ENCODE measurements around the gene GAA. TPM values are rescaled to one million over a fixed set of nuclear protein-coding genes. Genes with fewer than 3 reads are reported as not detected.

The GAA gene
- total and polyA plus RNA-seq, 2 of the 13 experiments (the other 11 are each of a cell fraction or from before 2014, with no cell fraction given) = 21.6 to 36.4 TPM

DNA sequence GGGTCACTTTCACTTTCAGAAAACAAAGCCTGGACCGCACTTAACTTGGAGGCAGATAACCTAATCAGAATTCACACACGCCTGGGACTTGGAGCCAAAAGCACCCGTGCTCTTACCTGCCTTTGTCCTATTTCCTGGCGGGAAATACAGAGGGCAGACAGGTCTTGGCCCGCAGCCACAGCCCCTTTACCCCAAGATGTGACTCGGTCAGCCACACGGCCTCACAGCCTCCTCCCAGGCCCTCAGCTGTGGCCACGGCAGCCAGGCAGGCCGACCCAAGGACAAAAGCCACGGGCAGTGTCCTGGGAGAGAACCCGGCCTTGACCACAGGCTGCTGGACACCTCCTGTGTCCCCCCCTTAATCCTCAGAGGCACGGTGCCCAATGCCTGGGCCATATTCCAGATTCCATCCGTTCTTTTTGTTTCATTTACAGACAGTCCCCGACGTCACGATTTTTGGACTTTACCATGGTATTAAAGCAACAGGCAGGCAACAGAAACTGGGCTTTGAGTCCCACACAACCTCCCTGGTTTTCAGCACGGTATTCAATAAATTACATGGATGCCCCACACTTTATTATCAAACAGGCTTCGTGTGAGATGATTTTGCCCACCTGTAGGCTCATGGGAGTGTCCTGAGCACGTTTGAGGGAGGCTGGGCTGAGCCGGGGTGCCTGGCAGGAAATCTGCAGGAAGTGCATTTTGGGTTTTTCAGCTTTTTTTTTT is 30.1 kb upstream of the GAA start (continued):
- TF ChIP-seq, protein P1, sequence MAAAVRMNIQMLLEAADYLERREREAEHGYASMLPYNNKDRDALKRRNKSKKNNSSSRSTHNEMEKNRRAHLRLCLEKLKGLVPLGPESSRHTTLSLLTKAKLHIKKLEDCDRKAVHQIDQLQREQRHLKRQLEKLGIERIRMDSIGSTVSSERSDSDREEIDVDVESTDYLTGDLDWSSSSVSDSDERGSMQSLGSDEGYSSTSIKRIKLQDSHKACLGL (CRISPR knock-in tag; IDR thresholded peaks at IDR 0.05) = no peak
- no peak for TF ChIP-seq SMYD3 (CRISPR knock-in tag; IDR thresholded peaks at IDR 0.05)
- TF ChIP-seq TAF1 (CRISPR knock-in tag; IDR thresholded peaks at IDR 0.05) = peak; percentile 58
- TF ChIP-seq ZNF30 (CRISPR knock-in tag; IDR thresholded peaks at IDR 0.05) = no peak
- TF ChIP-seq, protein P2, sequence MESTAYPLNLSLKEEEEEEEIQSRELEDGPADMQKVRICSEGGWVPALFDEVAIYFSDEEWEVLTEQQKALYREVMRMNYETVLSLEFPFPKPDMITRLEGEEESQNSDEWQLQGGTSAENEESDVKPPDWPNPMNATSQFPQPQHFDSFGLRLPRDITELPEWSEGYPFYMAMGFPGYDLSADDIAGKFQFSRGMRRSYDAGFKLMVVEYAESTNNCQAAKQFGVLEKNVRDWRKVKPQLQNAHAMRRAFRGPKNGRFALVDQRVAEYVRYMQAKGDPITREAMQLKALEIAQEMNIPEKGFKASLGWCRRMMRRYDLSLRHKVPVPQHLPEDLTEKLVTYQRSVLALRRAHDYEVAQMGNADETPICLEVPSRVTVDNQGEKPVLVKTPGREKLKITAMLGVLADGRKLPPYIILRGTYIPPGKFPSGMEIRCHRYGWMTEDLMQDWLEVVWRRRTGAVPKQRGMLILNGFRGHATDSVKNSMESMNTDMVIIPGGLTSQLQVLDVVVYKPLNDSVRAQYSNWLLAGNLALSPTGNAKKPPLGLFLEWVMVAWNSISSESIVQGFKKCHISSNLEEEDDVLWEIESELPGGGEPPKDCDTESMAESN (CRISPR knock-in tag; conservative IDR thresholded peaks at IDR 0.05) = peak; percentile 21; the same call in 1 of the 2 replicates
- no peak for TF ChIP-seq RAD21 (CRISPR knock-in tag; IDR thresholded peaks at IDR 0.05)
- no peak for TF ChIP-seq ARNTL (CRISPR knock-in tag; IDR thresholded peaks at IDR 0.05)
- TF ChIP-seq ZNF343 (CRISPR knock-in tag; IDR thresholded peaks at IDR 0.05) = no peak
- TF ChIP-seq NCOA1 (CRISPR knock-in tag; IDR thresholded peaks at IDR 0.05) = no peak
- TF ChIP-seq, protein P3, sequence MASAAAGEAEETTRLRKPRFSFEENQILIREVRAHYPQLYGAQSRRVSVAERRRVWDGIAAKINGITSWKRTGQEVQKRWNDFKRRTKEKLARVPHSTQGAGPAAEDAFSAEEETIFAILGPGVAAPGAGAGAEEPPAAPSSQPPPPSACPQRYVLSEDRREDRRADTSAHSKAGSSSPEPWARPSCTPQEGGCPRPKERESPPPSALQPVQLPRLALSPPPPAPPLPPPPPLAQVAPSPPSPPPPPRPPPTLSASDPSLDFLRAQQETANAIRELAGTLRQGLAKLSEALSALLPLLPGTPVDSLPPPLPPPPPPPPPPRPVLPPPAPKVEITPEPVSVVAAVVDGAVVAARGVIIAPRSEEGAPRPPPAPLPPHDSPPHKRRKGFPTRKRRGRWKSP (CRISPR knock-in tag; IDR thresholded peaks at IDR 0.05) = peak; percentile 52; the same call in 1 of the 2 replicates
- TF ChIP-seq ZNF746 (CRISPR knock-in tag; IDR thresholded peaks at IDR 0.05) = 0 out of 2 replicates have a peak, but pooled peaks have one; percentile 40
- TF ChIP-seq KAT2B (IDR thresholded peaks at IDR 0.05; ENCODE audit: borderline replicate concordance, low read depth, low read length) = no peak
- peak; percentile 22; the same call in 1 of the 2 replicates for TF ChIP-seq CREM (IDR thresholded peaks at IDR 0.05)
- no peak for TF ChIP-seq CREM (CRISPR knock-in tag; IDR thresholded peaks at IDR 0.05)
- TF ChIP-seq, protein P4, sequence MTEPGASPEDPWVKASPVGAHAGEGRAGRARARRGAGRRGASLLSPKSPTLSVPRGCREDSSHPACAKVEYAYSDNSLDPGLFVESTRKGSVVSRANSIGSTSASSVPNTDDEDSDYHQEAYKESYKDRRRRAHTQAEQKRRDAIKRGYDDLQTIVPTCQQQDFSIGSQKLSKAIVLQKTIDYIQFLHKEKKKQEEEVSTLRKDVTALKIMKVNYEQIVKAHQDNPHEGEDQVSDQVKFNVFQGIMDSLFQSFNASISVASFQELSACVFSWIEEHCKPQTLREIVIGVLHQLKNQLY (CRISPR knock-in tag; IDR thresholded peaks at IDR 0.05) = no peak
- 0 out of 2 replicates have a peak, but pooled peaks have one; percentile 39 for TF ChIP-seq GTF3A (CRISPR knock-in tag; conservative IDR thresholded peaks at IDR 0.05)
- TF ChIP-seq ZNF598 (CRISPR knock-in tag; IDR thresholded peaks at IDR 0.05; ENCODE audit: borderline replicate concordance) = peak; percentile 97
- TF ChIP-seq ZNF839 (CRISPR knock-in tag; IDR thresholded peaks at IDR 0.05; ENCODE audit: borderline replicate concordance) = no peak
- TF ChIP-seq, protein P5, sequence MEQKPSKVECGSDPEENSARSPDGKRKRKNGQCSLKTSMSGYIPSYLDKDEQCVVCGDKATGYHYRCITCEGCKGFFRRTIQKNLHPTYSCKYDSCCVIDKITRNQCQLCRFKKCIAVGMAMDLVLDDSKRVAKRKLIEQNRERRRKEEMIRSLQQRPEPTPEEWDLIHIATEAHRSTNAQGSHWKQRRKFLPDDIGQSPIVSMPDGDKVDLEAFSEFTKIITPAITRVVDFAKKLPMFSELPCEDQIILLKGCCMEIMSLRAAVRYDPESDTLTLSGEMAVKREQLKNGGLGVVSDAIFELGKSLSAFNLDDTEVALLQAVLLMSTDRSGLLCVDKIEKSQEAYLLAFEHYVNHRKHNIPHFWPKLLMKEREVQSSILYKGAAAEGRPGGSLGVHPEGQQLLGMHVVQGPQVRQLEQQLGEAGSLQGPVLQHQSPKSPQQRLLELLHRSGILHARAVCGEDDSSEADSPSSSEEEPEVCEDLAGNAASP (CRISPR knock-in tag; IDR thresholded peaks at IDR 0.05; ENCODE audit: borderline replicate concordance) = no peak
- TF ChIP-seq ZNF335 (CRISPR knock-in tag; IDR thresholded peaks at IDR 0.05) = no peak
- TF ChIP-seq, protein P6, sequence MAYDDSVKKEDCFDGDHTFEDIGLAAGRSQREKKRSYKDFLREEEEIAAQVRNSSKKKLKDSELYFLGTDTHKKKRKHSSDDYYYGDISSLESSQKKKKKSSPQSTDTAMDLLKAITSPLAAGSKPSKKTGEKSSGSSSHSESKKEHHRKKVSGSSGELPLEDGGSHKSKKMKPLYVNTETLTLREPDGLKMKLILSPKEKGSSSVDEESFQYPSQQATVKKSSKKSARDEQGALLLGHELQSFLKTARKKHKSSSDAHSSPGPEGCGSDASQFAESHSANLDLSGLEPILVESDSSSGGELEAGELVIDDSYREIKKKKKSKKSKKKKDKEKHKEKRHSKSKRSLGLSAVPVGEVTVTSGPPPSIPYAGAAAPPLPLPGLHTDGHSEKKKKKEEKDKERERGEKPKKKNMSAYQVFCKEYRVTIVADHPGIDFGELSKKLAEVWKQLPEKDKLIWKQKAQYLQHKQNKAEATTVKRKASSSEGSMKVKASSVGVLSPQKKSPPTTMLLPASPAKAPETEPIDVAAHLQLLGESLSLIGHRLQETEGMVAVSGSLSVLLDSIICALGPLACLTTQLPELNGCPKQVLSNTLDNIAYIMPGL (CRISPR knock-in tag; IDR thresholded peaks at IDR 0.05; ENCODE audit: borderline replicate concordance in 1 of 2, low read depth in 1 of 2) = peak in 1 of 2 experiments; percentile 47; a peak in 1 of 4 replicates
- TF ChIP-seq ZNF883 (CRISPR knock-in tag; IDR thresholded peaks at IDR 0.05; ENCODE audit: not compliant biosample characterization) = peak; percentile 91

Data from HepG2 (cell line).